GM21423 (cell line): ENCODE measurements around the gene DDX4.

Source experiments
- ATAC-seq: cut with Tn5 transposase; IDR thresholded peaks from one replicate; pipeline ENCODE4 v1.9.1; 2021; ENCODE audit warnings: mild to moderate bottlenecking, moderate library complexity; ENCODE audit not compliant: unreplicated experiment

DDX4 gene

GRCh38 chr5:55864606-55865541 is 127.0 kb downstream of the DDX4 start:
- ATAC-seq: no peak

- no peak for ATAC-seq
These were observed 128.0 kb downstream of the DDX4 start for GRCh38 chr5:55865831-55866230.

- ATAC-seq: no peak
These were observed 128.6 kb downstream of the DDX4 start for GRCh38 chr5:55866485-55866884.
